Body of pancreas (tissue), 4 donors: ENCODE measurements around the gene CFAP299. TPM values are rescaled to one million over a fixed set of nuclear protein-coding genes. Genes with fewer than 3 reads are reported as not detected.

Source experiments
- ATAC-seq: fragments of 150-250 bp; one replicate; pipeline ENCODE4 v1.9.1; 2016
- DNase-seq, 4 donors: peaks; one replicate each; pipeline ENCODE4 v3.0.0-alpha.2; 2019
- H3K27ac ChIP-seq, 4 donors: fragments of 200-600 bp; sonication (generic); 1 replicate in 3 of 4; 2 replicates in 1 of 4; pipeline versions ENCODE4 v1.5.1 to v1.6.1; 2016 to 2019; ENCODE audit warnings: mild to moderate bottlenecking in 1 of 4, mixed read lengths in 1 of 4, moderate library complexity in 1 of 4
- H3K27me3 ChIP-seq, 2 donors: fragments of 200-600 bp; sonication (generic); one replicate each; pipeline ENCODE4 v1.6.0; 2016; ENCODE audit warnings: mild to moderate bottlenecking in 1 of 2
- H3K36me3 ChIP-seq, 2 donors: fragments of 200-600 bp; sonication (generic); replicated peaks in 1 of 2; 2 replicates each; pipeline ENCODE4 v1.5.1; 2016; ENCODE audit warnings: low read depth in 2 of 2; ENCODE audit not compliant: insufficient read depth in 1 of 2
- H3K4me1 ChIP-seq: fragments of 200-600 bp; sonication (generic); one replicate; pipeline ENCODE4 v1.6.0; 2016
- H3K4me3 ChIP-seq, 2 donors: fragments of 200-600 bp; sonication (generic); 1 replicate in 1 of 2; 2 replicates in 1 of 2; pipeline ENCODE4 v1.5.1; 2016 to 2019
- H3K9me3 ChIP-seq, 3 donors: fragments of 200-600 bp; sonication (generic); 1 replicate in 2 of 3; 2 replicates in 1 of 3; pipeline ENCODE4 v1.5.1; 2016
- CTCF ChIP-seq, 7 experiments: fragments of 450-650 bp in 4 of 7; fragments of 200-600 bp in 3 of 7; sonication (generic) in 3 of 7; IDR thresholded peaks; one replicate each; pipeline ENCODE4 v1.5.1; 2016 to 2019; ENCODE audit warnings: antibody characterized with exemption in 7 of 7
- POLR2A ChIP-seq, 3 donors: fragments of 450-650 bp; IDR thresholded peaks; one replicate each; pipeline ENCODE4 v1.6.1; 2016; ENCODE audit warnings: antibody characterized with exemption in 3 of 3, mild to moderate bottlenecking in 2 of 3
- WGBS, 2 donors: methylation state at CpG; one replicate each; pipeline ENCODE4 v1.1.5; 2017; 5-methylcytosine and 5-hydroxymethylcytosine counted together
- intact Hi-C: fragments of 100-400 bp; cut with DNase I; formaldehyde crosslinking; loops from one replicate; pipeline ENCODE4 v1.15.1; 2023
- total RNA-seq, 2 donors: library from RNA; depleted of rRNA; stranded (reverse); fragments of >200 nt; gene quantifications; one replicate each; pipeline ENCODE4 v1.1.0, GENCODE V29; 2016

CFAP299 gene
- total RNA-seq, 2 donors from 2014 or later: not detected

GRCh38 chr4:80767944-80768343, 432.4 kb downstream of the CFAP299 start:
- DNase-seq: no peak
- WGBS, 2 donors: 54 to 66% methylated on average over 2 of the region's 2 CpGs
- intact Hi-C loops: no loop called here

DNA sequence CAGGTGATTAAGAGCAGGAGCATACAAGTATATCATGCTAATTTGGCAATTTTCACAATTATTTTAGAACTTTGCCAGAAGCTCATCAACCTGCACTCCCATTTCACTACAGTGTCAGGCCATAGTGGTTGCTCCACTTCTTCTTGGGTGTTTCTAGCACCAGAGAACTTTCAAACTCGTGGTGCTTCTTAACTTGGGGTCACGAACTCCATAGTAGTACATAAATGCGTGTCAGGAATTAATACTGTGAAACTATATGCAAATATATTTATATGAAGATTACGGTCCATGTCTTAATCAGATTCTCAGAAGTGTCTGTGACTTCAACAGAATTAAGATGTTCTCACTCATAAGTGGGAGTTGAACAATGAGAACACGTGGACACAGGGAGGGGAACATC, 440.6 kb downstream of the CFAP299 start:
- no peak for ATAC-seq
- TF ChIP-seq CTCF (IDR thresholded peaks at IDR 0.05) (no peak), POLR2A (IDR thresholded peaks at IDR 0.05) (no peak)
- DNase-seq: no peak
- H3K9me3 ChIP-seq: no peaks in the 10 kb centered on the region
- no peaks in the 10 kb centered on the region for H3K36me3 ChIP-seq
- H3K4me1 ChIP-seq: no peaks in the 10 kb centered on the region
- H3K27ac ChIP-seq: no peak overlapping the region
- H3K4me3 ChIP-seq: no peak overlapping the region
- WGBS, 2 donors: 49 to 54% methylated on average over 5 of the region's 5 CpGs
- intact Hi-C loops: no loop called here
- H3K27me3 ChIP-seq: no peaks in the 10 kb centered on the region

More at GRCh38 chr4:80767944-80768343, 432.4 kb downstream of the CFAP299 start:
- no peaks in the 10 kb centered on the region for H3K27me3 ChIP-seq
- no peaks in the 10 kb centered on the region for H3K36me3 ChIP-seq
- no peak overlapping the region for H3K27ac ChIP-seq
- H3K9me3 ChIP-seq: peaks cover 0 to 5% (median 0%) of the 10 kb centered on the region in 3 donors
- H3K4me3 ChIP-seq: no peak overlapping the region
- ATAC-seq: no peak
- no peak for TF ChIP-seq POLR2A (IDR thresholded peaks at IDR 0.05)
- TF ChIP-seq CTCF (IDR thresholded peaks at IDR 0.05): no peak
- no peaks in the 10 kb centered on the region for H3K4me1 ChIP-seq

GRCh38 chr4:80781431-80781830, 445.9 kb downstream of the CFAP299 start:
- Histone ChIP-seq H3K9me3 (no peaks in the 10 kb centered on the region), H3K4me3 (no peak overlapping the region), H3K27ac (no peak overlapping the region), H3K36me3 (no peaks in the 10 kb centered on the region), H3K27me3 (no peaks in the 10 kb centered on the region), H3K4me1 (no peaks in the 10 kb centered on the region)
- intact Hi-C loops: no loop called here
- WGBS, 2 donors: 32 to 43% methylated on average over 1 of the region's 1 CpG
- no peak for ATAC-seq
- no peak for DNase-seq
- TF ChIP-seq CTCF (IDR thresholded peaks at IDR 0.05): no peak
- TF ChIP-seq POLR2A (IDR thresholded peaks at IDR 0.05): no peak

DNA sequence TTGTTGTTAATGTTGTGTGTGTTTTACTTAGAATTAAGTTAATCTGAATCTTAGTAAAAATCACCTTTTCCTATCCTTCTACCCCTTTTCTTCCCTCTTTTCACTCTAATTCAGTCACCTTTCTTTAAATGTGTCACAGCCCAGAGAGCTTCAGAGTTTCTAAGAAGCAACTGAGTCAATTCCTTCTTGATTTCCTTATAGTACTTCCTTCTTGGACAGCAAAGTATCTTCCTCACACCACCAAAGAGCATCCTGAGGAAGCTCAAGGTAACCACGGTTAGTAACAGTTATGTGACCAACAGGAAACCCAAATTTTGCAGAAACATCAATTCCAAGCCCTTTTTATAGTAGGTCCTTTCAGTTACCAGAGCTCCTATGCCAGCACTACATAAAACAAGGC, 451.8 kb downstream of the CFAP299 start:
- Histone ChIP-seq H3K4me3 (no peak overlapping the region), H3K9me3 (no peaks in the 10 kb centered on the region), H3K4me1 (no peaks in the 10 kb centered on the region), H3K27me3 (no peaks in the 10 kb centered on the region), H3K36me3 (no peaks in the 10 kb centered on the region), H3K27ac (no peak overlapping the region)
- ATAC-seq (no peak), DNase-seq (no peak)
- intact Hi-C loops: no loop called here
- TF ChIP-seq POLR2A (IDR thresholded peaks at IDR 0.05) (no peak), CTCF (IDR thresholded peaks at IDR 0.05) (no peak)
- 41 to 44% methylated on average over 1 of the region's 1 CpG for WGBS, 2 donors

GRCh38 chr4:80788798-80789197, 453.3 kb downstream of the CFAP299 start:
- Histone ChIP-seq H3K9me3 (no peaks in the 10 kb centered on the region), H3K36me3 (no peaks in the 10 kb centered on the region), H3K4me1 (no peaks in the 10 kb centered on the region), H3K4me3 (no peak overlapping the region), H3K27ac (no peak overlapping the region), H3K27me3 (no peaks in the 10 kb centered on the region)
- intact Hi-C loops: no loop called here
- TF ChIP-seq POLR2A (IDR thresholded peaks at IDR 0.05) (no peak), CTCF (IDR thresholded peaks at IDR 0.05) (no peak)
- ATAC-seq: no peak
- WGBS, 2 donors: 53 to 71% methylated on average over 1 of the region's 1 CpG
- no peak for DNase-seq
